PC-9 (cell line): ENCODE measurements around the gene GRIN2A. TPM values are rescaled to one million over a fixed set of nuclear protein-coding genes. Genes with fewer than 3 reads are reported as not detected.

Source experiments
- BruUV-seq: library from RNA; stranded (reverse); fragments of 400-500 nt; replicated peaks from 2 replicates; lab custom pipeline; 2021; lab: Mats Ljungman, UMichigan
- CTCF ChIA-PET: fragments of 300-600 bp; sonication (Branson Sonifier 250); formaldehyde crosslinking; loops from one replicate; lab custom pipeline; 2022; ENCODE audit warnings: antibody characterized with exemption; lab: Charles Lee
- POLR2A ChIA-PET: fragments of 300-600 bp; sonication (Branson Sonifier 250); formaldehyde crosslinking; loops from one replicate; lab custom pipeline; 2022; ENCODE audit warnings: antibody characterized with exemption; ENCODE audit not compliant: unreplicated experiment; lab: Charles Lee
- DNase-seq, 2 experiments: peaks; one replicate each; pipeline versions ENCODE4 v3.0.0 to v3.0.0-alpha.2; 2015 to 2022; ENCODE audit warnings: mixed read lengths in 1 of 2
- H2AFZ ChIP-seq: fragments of 200-600 bp; sonication (generic); 2 replicates; pipeline ENCODE4 v1.8.1; 2017; ENCODE audit warnings: antibody characterized with exemption
- H3F3A ChIP-seq: fragments of 200-600 bp; sonication (generic); 2 replicates; pipeline ENCODE4 v1.8.1; 2017; ENCODE audit warnings: antibody characterized with exemption, mild to moderate bottlenecking, low read depth; ENCODE audit not compliant: insufficient read depth
- H3K27ac ChIP-seq: fragments of 200-600 bp; sonication (generic); 2 replicates; pipeline ENCODE4 v1.6.1; 2016; ENCODE audit warnings: mixed run types
- H3K27me3 ChIP-seq: fragments of 200-600 bp; sonication (generic); 2 replicates; pipeline ENCODE4 v1.6.1; 2016; ENCODE audit warnings: low read depth, mixed run types; ENCODE audit not compliant: insufficient read depth
- H3K36me3 ChIP-seq: fragments of 200-600 bp; sonication (generic); 2 replicates; pipeline ENCODE4 v1.6.1; 2016; ENCODE audit warnings: low read depth, mixed run types
- H3K4me1 ChIP-seq: fragments of 200-600 bp; sonication (generic); replicated peaks from 2 replicates; pipeline ENCODE4 v1.6.1; 2016; ENCODE audit warnings: mixed run types; ENCODE audit not compliant: insufficient read depth
- H3K4me2 ChIP-seq: fragments of 200-600 bp; sonication (generic); 2 replicates; pipeline ENCODE4 v1.6.1; 2017; ENCODE audit warnings: mixed run types
- H3K4me3 ChIP-seq: fragments of 200-600 bp; sonication (generic); 2 replicates; pipeline ENCODE4 v1.6.1; 2016; ENCODE audit warnings: mixed run types
- H3K79me2 ChIP-seq: fragments of 200-600 bp; sonication (generic); 2 replicates; pipeline ENCODE4 v1.6.1; 2017; ENCODE audit warnings: low read depth, mixed run types
- H3K9me2 ChIP-seq: fragments of 200-600 bp; sonication (generic); 2 replicates; pipeline ENCODE4 v1.8.1; 2017; ENCODE audit warnings: mild to moderate bottlenecking; ENCODE audit not compliant: insufficient read depth
- H3K9me3 ChIP-seq: fragments of 200-600 bp; sonication (generic); 2 replicates; pipeline ENCODE4 v1.8.1; 2016; ENCODE audit warnings: low read depth; ENCODE audit not compliant: insufficient read depth
- H4K20me1 ChIP-seq: fragments of 200-600 bp; sonication (generic); 2 replicates; pipeline ENCODE4 v1.8.1; 2017; ENCODE audit not compliant: insufficient read depth
- EZH2 ChIP-seq: fragments of 200-600 bp; sonication (generic); IDR thresholded peaks from 2 replicates; pipeline ENCODE4 v1.8.0; 2017; ENCODE audit warnings: antibody characterized with exemption, low read depth
- intact Hi-C: fragments of 100-400 bp; cut with micrococcal nuclease; formaldehyde crosslinking; loops from one replicate; pipeline ENCODE4 v1.10.0; 2022; ENCODE audit not compliant: unreplicated experiment
- total RNA-seq: library from RNA; stranded (reverse); gene quantifications from 2 replicates; pipeline ENCODE4 v1.2.3, GENCODE V29; 2021
- TF ChIP-seq, protein P1 (sequence below): fragments of 200-600 bp; sonication (generic); conservative IDR thresholded peaks from 2 replicates; pipeline ENCODE4 v1.6.1; 2017; ENCODE audit warnings: mixed run types, antibody characterized with exemption, mild to moderate bottlenecking, moderate library complexity

Gene GRIN2A
- total RNA-seq, 1 experiment from 2014 or later, result not detected

DNA sequence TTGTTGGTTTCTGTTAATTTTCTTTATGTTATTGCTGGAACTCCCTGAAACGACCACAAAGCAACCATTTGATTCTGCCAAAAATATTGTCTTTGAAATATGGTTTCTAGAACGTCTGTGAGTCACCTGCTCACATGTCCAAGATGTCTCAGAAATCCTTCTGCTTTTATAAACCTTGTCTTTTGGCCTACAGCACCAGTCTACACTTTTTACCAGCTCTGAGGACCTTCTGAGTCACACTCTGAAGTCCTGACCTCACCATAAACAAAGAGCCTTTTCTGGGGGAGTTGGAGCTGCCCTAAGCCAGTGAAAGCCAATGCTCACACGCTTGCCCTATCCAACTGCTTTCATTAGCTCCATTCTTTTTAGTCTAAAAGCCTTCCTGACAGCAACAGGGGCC lies 55.5 kb downstream of the GRIN2A start:
- Histone ChIP-seq H3F3A (no peaks in the 10 kb centered on the region), H3K79me2 (no peaks in the 10 kb centered on the region), H3K9me3 (no peaks in the 10 kb centered on the region), H4K20me1 (no peaks in the 10 kb centered on the region), H3K4me3 (no peak overlapping the region), H3K4me2 (no peak overlapping the region), H3K27me3 (0 out of 2 replicates have a peak, but pooled peaks cover 6% of the 10 kb centered on the region), H2AFZ (no peak overlapping the region), H3K9me2 (no peaks in the 10 kb centered on the region), H3K27ac (no peak overlapping the region), H3K36me3 (no peaks in the 10 kb centered on the region), H3K4me1 (peaks cover 7% of the 10 kb centered on the region)
- POLR2A ChIA-PET, result no interaction called here
- CTCF ChIA-PET, result no interaction called here
- intact Hi-C loops, result no loop called here
- TF ChIP-seq, protein P1, sequence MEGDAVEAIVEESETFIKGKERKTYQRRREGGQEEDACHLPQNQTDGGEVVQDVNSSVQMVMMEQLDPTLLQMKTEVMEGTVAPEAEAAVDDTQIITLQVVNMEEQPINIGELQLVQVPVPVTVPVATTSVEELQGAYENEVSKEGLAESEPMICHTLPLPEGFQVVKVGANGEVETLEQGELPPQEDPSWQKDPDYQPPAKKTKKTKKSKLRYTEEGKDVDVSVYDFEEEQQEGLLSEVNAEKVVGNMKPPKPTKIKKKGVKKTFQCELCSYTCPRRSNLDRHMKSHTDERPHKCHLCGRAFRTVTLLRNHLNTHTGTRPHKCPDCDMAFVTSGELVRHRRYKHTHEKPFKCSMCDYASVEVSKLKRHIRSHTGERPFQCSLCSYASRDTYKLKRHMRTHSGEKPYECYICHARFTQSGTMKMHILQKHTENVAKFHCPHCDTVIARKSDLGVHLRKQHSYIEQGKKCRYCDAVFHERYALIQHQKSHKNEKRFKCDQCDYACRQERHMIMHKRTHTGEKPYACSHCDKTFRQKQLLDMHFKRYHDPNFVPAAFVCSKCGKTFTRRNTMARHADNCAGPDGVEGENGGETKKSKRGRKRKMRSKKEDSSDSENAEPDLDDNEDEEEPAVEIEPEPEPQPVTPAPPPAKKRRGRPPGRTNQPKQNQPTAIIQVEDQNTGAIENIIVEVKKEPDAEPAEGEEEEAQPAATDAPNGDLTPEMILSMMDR, result no peak
- no TSS peak for BruUV-seq
- DNase-seq, result no peak

- DNase-seq, result no peak
- no peaks in the 10 kb centered on the region for H3K9me2 ChIP-seq
- no peaks in the 10 kb centered on the region for H3F3A ChIP-seq
- H3K79me2 ChIP-seq, result no peaks in the 10 kb centered on the region
- H3K4me1 ChIP-seq, result peaks cover 17% of the 10 kb centered on the region
- H3K27ac ChIP-seq, result no peak overlapping the region
- TF ChIP-seq, protein P1, result no peak
- TF ChIP-seq EZH2, result no peak
- no peaks in the 10 kb centered on the region for H3K9me3 ChIP-seq
- ChIA-PET CTCF (no interaction called here), POLR2A (no interaction called here)
- no peak overlapping the region for H3K4me2 ChIP-seq
- no peaks in the 10 kb centered on the region for H4K20me1 ChIP-seq
- intact Hi-C loops, result no loop called here
- no peaks in the 10 kb centered on the region for H3K27me3 ChIP-seq
- no peak overlapping the region for H3K4me3 ChIP-seq
- H3K36me3 ChIP-seq, result no peaks in the 10 kb centered on the region
- no peak overlapping the region for H2AFZ ChIP-seq
- BruUV-seq, result no TSS peak
Measured at GRCh38 chr16:10123141-10123540, 59.1 kb downstream of the GRIN2A start.

DNA sequence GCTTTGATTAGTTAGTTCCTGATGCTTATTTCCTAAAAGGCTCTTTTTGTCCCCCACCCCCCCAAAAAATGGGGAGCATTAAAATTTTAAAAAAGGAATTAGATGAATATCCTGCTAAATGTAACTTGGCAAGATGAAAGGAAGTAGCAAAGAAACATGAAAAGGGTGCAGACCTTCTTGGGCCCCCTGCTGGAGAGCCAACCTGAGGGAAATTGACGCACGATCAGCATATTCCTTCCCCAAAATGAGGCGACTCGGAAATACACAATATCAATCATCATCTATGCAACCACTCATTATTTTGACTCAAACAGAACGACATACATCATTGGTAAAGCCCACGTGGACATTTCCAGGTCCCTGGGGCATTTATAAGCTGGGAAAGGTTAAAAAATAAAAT lies 59.7 kb downstream of the GRIN2A start:
- CTCF ChIA-PET, result no interaction called here
- Histone ChIP-seq H3K27ac (no peak overlapping the region), H3K4me3 (no peak overlapping the region), H3K27me3 (no peaks in the 10 kb centered on the region), H3K4me1 (peaks cover 17% of the 10 kb centered on the region), H3K4me2 (peak overlapping the region; percentile 50; the same call in 1 of the 2 replicates), H2AFZ (no peak overlapping the region), H4K20me1 (no peaks in the 10 kb centered on the region), H3F3A (no peaks in the 10 kb centered on the region), H3K9me3 (no peaks in the 10 kb centered on the region), H3K36me3 (no peaks in the 10 kb centered on the region), H3K79me2 (no peaks in the 10 kb centered on the region), H3K9me2 (no peaks in the 10 kb centered on the region)
- intact Hi-C loops, result no loop called here
- DNase-seq, result no peak
- no TSS peak for BruUV-seq
- no peak for TF ChIP-seq EZH2
- TF ChIP-seq, protein P1, result peak; percentile 45; the same call in 1 of the 2 replicates
- POLR2A ChIA-PET, result no interaction called here
